Transverse colon (tissue), 4 donors: ENCODE data around the gene NUF2. TPM values are rescaled to one million over a fixed set of nuclear protein-coding genes. Genes with fewer than 3 reads are reported as not detected.

Source experiments
- DNase-seq: peaks from one replicate; pipeline ENCODE4 v3.0.0-alpha.2; 2019
- H3K27ac ChIP-seq, 4 donors: fragments of 200-600 bp; sonication (generic); 2 replicates each; pipeline ENCODE4 v1.5.1; 2016 to 2018; ENCODE audit warnings: inconsistent platforms in 4 of 4
- H3K27me3 ChIP-seq: fragments of 200-600 bp; sonication (generic); 2 replicates; pipeline ENCODE4 v1.5.1; 2017; ENCODE audit warnings: inconsistent platforms
- H3K36me3 ChIP-seq, 4 donors: fragments of 200-600 bp; sonication (generic); 2 replicates each; pipeline ENCODE4 v1.5.1; 2017 to 2019; ENCODE audit warnings: inconsistent platforms in 4 of 4
- H3K4me1 ChIP-seq, 4 donors: fragments of 200-600 bp; sonication (generic); 2 replicates each; pipeline ENCODE4 v1.5.1; 2017 to 2020; ENCODE audit warnings: inconsistent platforms in 4 of 4
- H3K4me3 ChIP-seq, 4 donors: fragments of 200-600 bp; sonication (generic); 1 replicate in 1 of 4; 2 replicates in 3 of 4; pipeline versions ENCODE4 v1.5.1 to v1.6.1; 2017 to 2019; ENCODE audit warnings: inconsistent platforms in 4 of 4
- H3K9me3 ChIP-seq, 2 donors: fragments of 200-600 bp; sonication (generic); 2 replicates each; pipeline ENCODE4 v1.5.1; 2017 to 2019; ENCODE audit warnings: inconsistent platforms in 2 of 2
- CTCF ChIP-seq, 5 experiments: fragments of 200-600 bp in 3 of 5; fragments of 450-650 bp in 2 of 5; sonication (generic) in 3 of 5; IDR thresholded peaks; 1 replicate in 2 of 5; 2 replicates in 3 of 5; pipeline ENCODE4 v1.5.1; 2016 to 2017; ENCODE audit warnings: antibody characterized with exemption in 5 of 5, inconsistent platforms in 3 of 5, mild to moderate bottlenecking in 2 of 5, moderate library complexity in 1 of 5
- EP300 ChIP-seq: sonication (generic); formaldehyde crosslinking; IDR thresholded peaks from one replicate; pipeline ENCODE4 v1.6.1; 2017; ENCODE audit warnings: antibody characterized with exemption, low read depth
- POLR2A ChIP-seq: fragments of 450-650 bp; IDR thresholded peaks from one replicate; pipeline ENCODE4 v1.6.1; 2016; ENCODE audit warnings: antibody characterized with exemption, mild to moderate bottlenecking, moderate library complexity
- POLR2AphosphoS5 ChIP-seq, 3 donors: sonication (generic); formaldehyde crosslinking; IDR thresholded peaks; one replicate each; pipeline ENCODE4 v1.6.1; 2016; ENCODE audit warnings: antibody characterized with exemption in 3 of 3
- WGBS, 2 donors: methylation state at CpG; one replicate each; pipeline ENCODE4 v1.1.5; 2018; ENCODE audit warnings: low coverage in 1 of 2; 5-methylcytosine and 5-hydroxymethylcytosine counted together
- in situ Hi-C, 4 donors: fragments of 200-750 bp; cut with MboI; loops; one replicate each; pipeline versions ENCODE4 v1.15.0 to v1.15.1; 2017; ENCODE audit warnings: low sequenced_read_pairs in 3 of 4, low pct_ligation_motif_present in 1 of 4, low pct_unique_long_range_greater_than_20kb in 1 of 4
- intact Hi-C: fragments of 100-400 bp; cut with DNase I; formaldehyde crosslinking; loops from one replicate; pipeline ENCODE4 v1.15.1; 2023; ENCODE audit warnings: low total_unique reads
- total RNA-seq, 4 donors: library from RNA; depleted of rRNA; stranded (reverse); fragments of >200 nt; gene quantifications; one replicate each; pipeline ENCODE4 v1.1.0, GENCODE V29; 2016

NUF2 gene
- total RNA-seq, 4 donors from 2014 or later = 1.1 to 28.5 TPM; not detected in 2

DNA sequence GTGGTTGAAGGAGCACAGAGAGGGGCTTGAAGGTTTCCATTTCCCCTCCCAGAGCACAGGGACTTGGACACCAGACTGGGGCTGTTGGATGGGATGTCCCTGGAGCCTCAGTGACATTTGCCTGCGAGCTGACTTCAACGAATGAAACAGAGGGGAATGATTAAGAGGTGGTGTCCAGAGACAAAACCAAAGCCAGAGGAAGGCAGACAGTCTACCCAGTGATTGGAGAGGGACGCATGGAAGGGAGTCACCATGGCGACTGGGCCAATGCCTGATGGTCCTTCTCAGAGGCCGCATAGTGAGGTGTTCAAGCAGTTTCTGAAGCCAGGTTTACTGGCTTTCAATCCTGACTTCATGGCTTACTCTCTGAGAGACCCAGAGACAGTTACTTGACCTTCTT is 77.2 kb downstream of the NUF2 start:
- H3K27ac ChIP-seq = no peak overlapping the region
- no peaks in the 10 kb centered on the region for H3K9me3 ChIP-seq
- WGBS, 2 donors = 90 to 92% methylated on average over 4 to 5 of the region's 5 CpGs
- intact Hi-C loops = no loop called here
- H3K4me1 ChIP-seq = no peaks in the 10 kb centered on the region
- in situ Hi-C loops = no loop called here
- no peaks in the 10 kb centered on the region for H3K27me3 ChIP-seq
- DNase-seq = no peak
- TF ChIP-seq POLR2AphosphoS5 (IDR thresholded peaks at IDR 0.05) (no peak), EP300 (no peak), CTCF (IDR thresholded peaks at IDR 0.05) (no peak), POLR2A (no peak)
- no peak overlapping the region for H3K4me3 ChIP-seq
- H3K36me3 ChIP-seq = peaks cover 0 to 1% (median 0%) of the 10 kb centered on the region in 4 donors

- WGBS, 2 donors = 56 to 72% methylated on average over 4 to 9 of the region's 9 CpGs
- TF ChIP-seq CTCF (IDR thresholded peaks at IDR 0.05) (no peak), EP300 (no peak), POLR2AphosphoS5 (IDR thresholded peaks at IDR 0.05) (no peak), POLR2A (no peak)
- H3K27ac ChIP-seq = no peak overlapping the region
- H3K4me1 ChIP-seq = no peaks in the 10 kb centered on the region
- no peak for DNase-seq
- H3K4me3 ChIP-seq = no peak overlapping the region
- H3K27me3 ChIP-seq = no peaks in the 10 kb centered on the region
- H3K36me3 ChIP-seq = no peaks in the 10 kb centered on the region
- in situ Hi-C loops = loop anchor here in 1 of 4 donors (25.0 kb wide), 1 partner anchor 1662 kb away; no protein-coding TSS in a partner anchor
- intact Hi-C loops = no loop called here
- no peaks in the 10 kb centered on the region for H3K9me3 ChIP-seq
These were observed 78.3 kb downstream of the NUF2 start for GRCh38 chr1:163399976-163400601.

GRCh38 chr1:163401211-163401610 is 79.5 kb downstream of the NUF2 start:
- 75 to 80% methylated on average over 3 of the region's 3 CpGs for WGBS, 2 donors

More at GRCh38 chr1:163401211-163401610, 79.5 kb downstream of the NUF2 start:
- Histone ChIP-seq H3K27me3 (no peaks in the 10 kb centered on the region), H3K4me1 (no peaks in the 10 kb centered on the region), H3K4me3 (no peak overlapping the region), H3K9me3 (no peaks in the 10 kb centered on the region), H3K36me3 (no peaks in the 10 kb centered on the region), H3K27ac (no peak overlapping the region)
- intact Hi-C loops (no loop called here), in situ Hi-C loops (loop anchor here in 1 of 4 donors (25.0 kb wide), 1 partner anchor 1661 kb away; no protein-coding TSS in a partner anchor)
- TF ChIP-seq POLR2A (no peak), POLR2AphosphoS5 (IDR thresholded peaks at IDR 0.05) (no peak), CTCF (IDR thresholded peaks at IDR 0.05) (no peak), EP300 (no peak)
- no peak for DNase-seq

Other genes starting within 250 kb of the NUF2 start
- gene RGS5, start 119.0 kb upstream of the NUF2 start, total RNA-seq = 10 to 100 TPM; 28.1 to 55.6 (median 41.8) TPM